ENCODE measurements around the gene TBX5. TPM values are rescaled to one million over a fixed set of nuclear protein-coding genes. Genes with fewer than 3 reads are reported as not detected.

The TBX5 gene
- total RNA-seq, 4 donors from 2014 or later, result not detected

- DNase-seq (ENCODE audit: low spot score) (no peak), ATAC-seq (ENCODE audit: low FRiP score) (no peak)
- TF ChIP-seq CTCF (IDR thresholded peaks at IDR 0.05), result no peak
Observed at GRCh38 chr12:114395233-114395632, 10.7 kb downstream of the TBX5 start.

GRCh38 chr12:114393569-114393968 is 12.4 kb downstream of the TBX5 start:
- DNase-seq (ENCODE audit: low spot score) (no peak), ATAC-seq (ENCODE audit: low FRiP score) (no peak)
- no peak for TF ChIP-seq CTCF (IDR thresholded peaks at IDR 0.05)

- DNase-seq (ENCODE audit: low spot score), result no peak
- no peak for TF ChIP-seq CTCF (IDR thresholded peaks at IDR 0.05)
- ATAC-seq (ENCODE audit: low FRiP score), result no peak
Observed at GRCh38 chr12:114392909-114393308, 13.0 kb downstream of the TBX5 start.

- ATAC-seq (ENCODE audit: low FRiP score), result no peak
- no peak for TF ChIP-seq CTCF (IDR thresholded peaks at IDR 0.05)
- DNase-seq (ENCODE audit: low spot score), result no peak
Observed at GRCh38 chr12:114391088-114391487, 14.9 kb downstream of the TBX5 start.

GRCh38 chr12:114384739-114385138 is 21.2 kb downstream of the TBX5 start:
- no peak for TF ChIP-seq CTCF (IDR thresholded peaks at IDR 0.05)
- ATAC-seq (ENCODE audit: low FRiP score) (no peak), DNase-seq (ENCODE audit: low spot score) (no peak)

GRCh38 chr12:114381177-114381576 is 24.8 kb downstream of the TBX5 start:
- no peak for ATAC-seq (ENCODE audit: low FRiP score)
- no peak for TF ChIP-seq CTCF (IDR thresholded peaks at IDR 0.05)
- no peak for DNase-seq (ENCODE audit: low spot score)

- no peak for ATAC-seq (ENCODE audit: low FRiP score)
- TF ChIP-seq CTCF (IDR thresholded peaks at IDR 0.05), result no peak
- DNase-seq (ENCODE audit: low spot score), result no peak
Observed at GRCh38 chr12:114371733-114372132, 34.2 kb downstream of the TBX5 start.
